ENCODE data around the gene MRPL42.
"Not testable (repeated sequence)": the region's sequence is repeated elsewhere in the genome, so short reads cannot be mapped to it uniquely, and the experiment has no call there.

MRPL42 gene

GRCh38 chr12:93443576-93443975, 23.7 kb upstream of the MRPL42 start:
- DNase-seq (ENCODE audit: low read depth in 2 of 2) = no peak

- no peak for DNase-seq (ENCODE audit: low read depth in 2 of 2)
Observed at GRCh38 chr12:93447555-93448290, 19.6 kb upstream of the MRPL42 start.

GRCh38 chr12:93448796-93449195, 18.5 kb upstream of the MRPL42 start:
- no peak for DNase-seq (ENCODE audit: low read depth in 2 of 2)

- DNase-seq (ENCODE audit: low read depth in 2 of 2) = no peak
Observed at GRCh38 chr12:93449277-93449676, 18.0 kb upstream of the MRPL42 start.

- DNase-seq (ENCODE audit: low read depth in 2 of 2) = no peak
Observed at GRCh38 chr12:93451423-93452158, 15.7 kb upstream of the MRPL42 start.

GRCh38 chr12:93453633-93454032, 13.7 kb upstream of the MRPL42 start:
- DNase-seq (ENCODE audit: low read depth in 2 of 2) = no peak

GRCh38 chr12:93456077-93456476, 11.2 kb upstream of the MRPL42 start:
- no peak for DNase-seq (ENCODE audit: low read depth in 2 of 2)

- no peak for DNase-seq (ENCODE audit: low read depth in 2 of 2)
Observed at GRCh38 chr12:93459097-93459496, 8.2 kb upstream of the MRPL42 start.

GRCh38 chr12:93460003-93460402, 7.3 kb upstream of the MRPL42 start:
- no peak for DNase-seq (ENCODE audit: low read depth in 2 of 2)

- no peak for DNase-seq (ENCODE audit: low read depth in 2 of 2)
Observed at GRCh38 chr12:93460902-93461301, 6.4 kb upstream of the MRPL42 start.

- no peak for DNase-seq (ENCODE audit: low read depth in 2 of 2)
Observed at GRCh38 chr12:93461503-93461902, 5.8 kb upstream of the MRPL42 start.

- no peak for DNase-seq (ENCODE audit: low read depth in 2 of 2)
Observed at GRCh38 chr12:93465841-93466240, 1.5 kb upstream of the MRPL42 start.

GRCh38 chr12:93466625-93467350, 526 bp upstream of the MRPL42 start:
- DNase-seq (ENCODE audit: low read depth in 2 of 2) = no peak

GRCh38 chr12:93468008-93468371, 676 bp downstream of the MRPL42 start:
- no peak for DNase-seq (ENCODE audit: low read depth in 2 of 2)

GRCh38 chr12:93469386-93469785, 2.1 kb downstream of the MRPL42 start:
- no peak for DNase-seq (ENCODE audit: low read depth in 2 of 2)

GRCh38 chr12:93476555-93476954, 9.2 kb downstream of the MRPL42 start:
- DNase-seq (ENCODE audit: low read depth in 2 of 2) = no peak

GRCh38 chr12:93482721-93483120, 15.4 kb downstream of the MRPL42 start:
- no peak for DNase-seq (ENCODE audit: low read depth in 2 of 2)

GRCh38 chr12:93483151-93483807, 16.0 kb downstream of the MRPL42 start:
- DNase-seq (ENCODE audit: low read depth in 2 of 2) = no peak

GRCh38 chr12:93484315-93484981, 17.1 kb downstream of the MRPL42 start:
- DNase-seq (ENCODE audit: low read depth in 2 of 2) = no peak

GRCh38 chr12:93492808-93493207, 25.5 kb downstream of the MRPL42 start:
- not testable (repeated sequence) for DNase-seq (ENCODE audit: low read depth in 2 of 2)

GRCh38 chr12:93494096-93494495, 26.8 kb downstream of the MRPL42 start:
- no peak for DNase-seq (ENCODE audit: low read depth in 2 of 2)

GRCh38 chr12:93497456-93497855, 30.1 kb downstream of the MRPL42 start:
- no peak for DNase-seq (ENCODE audit: low read depth in 2 of 2)
